Activated CD8-positive, alpha-beta memory T cell treated with anti-CD3 and anti-CD28 coated beads, Interleukin-2, amount 10 ng/mL, durations not matched to agents 7 days and 5 days (primary cell): ENCODE results near the gene TMEM220. TPM values are rescaled to one million over a fixed set of nuclear protein-coding genes. Genes with fewer than 3 reads are reported as not detected.

Source experiments
- total RNA-seq, 2 experiments: library from RNA; stranded (reverse); gene quantifications; one replicate each; pipeline ENCODE4 v1.2.3, GENCODE V29; 2021

The TMEM220 gene
- total RNA-seq, 2 experiments from 2014 or later = 0.29 to 0.35 TPM

Other genes starting within 250 kb of the TMEM220 start
- gene MYH1, start 211.5 kb downstream of the TMEM220 start, total RNA-seq = not detected
- gene MYH2, start 180.4 kb downstream of the TMEM220 start, total RNA-seq = not detected
- gene MYH3, start 72.7 kb downstream of the TMEM220 start, total RNA-seq = 1 to 10 TPM; 4.1 to 4.3 TPM
- 10 to 100 TPM; 25.6 to 30.4 TPM for gene SCO1, start 32.5 kb downstream of the TMEM220 start, total RNA-seq
- 10 to 100 TPM in 1 of 2 experiments, 1 to 10 TPM in 1; 9.9 to 10.6 TPM for gene ADPRM, start 32.4 kb downstream of the TMEM220 start, total RNA-seq
- gene TMEM238L, start 74.1 kb upstream of the TMEM220 start, total RNA-seq = not detected
- not detected for gene PIRT, start 108.1 kb upstream of the TMEM220 start, total RNA-seq